Suprapubic skin (tissue), 4 donors: Measurements from ENCODE around the gene CHRNE. TPM values are rescaled to one million over a fixed set of nuclear protein-coding genes. Genes with fewer than 3 reads are reported as not detected.
A peak's percentile ranks its signal among the peaks of the same experiment; 100 is the strongest.

Experiments
- DNase-seq, 2 donors: peaks; one replicate each; pipeline ENCODE4 v3.0.0-alpha.2; 2019; ENCODE audit warnings: low spot score in 2 of 2
- H3K27ac ChIP-seq: fragments of 200-600 bp; sonication (generic); one replicate; pipeline ENCODE4 v1.5.1; 2019
- H3K27me3 ChIP-seq: fragments of 200-600 bp; sonication (generic); one replicate; pipeline ENCODE4 v1.5.1; 2019
- H3K36me3 ChIP-seq: fragments of 200-600 bp; sonication (generic); one replicate; pipeline ENCODE4 v1.5.1; 2019
- H3K4me1 ChIP-seq: fragments of 200-600 bp; sonication (generic); one replicate; pipeline ENCODE4 v1.5.1; 2019
- H3K4me3 ChIP-seq: fragments of 200-600 bp; sonication (generic); one replicate; pipeline ENCODE4 v1.5.1; 2019; ENCODE audit warnings: mild to moderate bottlenecking
- H3K9me3 ChIP-seq: fragments of 200-600 bp; sonication (generic); one replicate; pipeline ENCODE4 v1.5.1; 2019
- EP300 ChIP-seq: sonication (generic); formaldehyde crosslinking; IDR thresholded peaks from one replicate; pipeline ENCODE4 v1.6.1; 2017; ENCODE audit warnings: antibody characterized with exemption
- POLR2A ChIP-seq, 2 donors: fragments of 450-650 bp; IDR thresholded peaks; one replicate each; pipeline ENCODE4 v1.6.1; 2017; ENCODE audit warnings: antibody characterized with exemption in 2 of 2, mild to moderate bottlenecking in 2 of 2, moderate library complexity in 2 of 2
- POLR2AphosphoS5 ChIP-seq, 3 donors: sonication (generic); formaldehyde crosslinking; IDR thresholded peaks; one replicate each; pipeline ENCODE4 v1.6.1; 2017; ENCODE audit warnings: antibody characterized with exemption in 3 of 3
- WGBS: methylation state at CpG from one replicate; pipeline ENCODE4 v1.1.5; 2018; 5-methylcytosine and 5-hydroxymethylcytosine counted together
- total RNA-seq, 4 donors: library from RNA; depleted of rRNA; stranded (reverse); fragments of >200 nt; gene quantifications; one replicate each; pipeline ENCODE4 v1.1.0, GENCODE V29; 2016
- TF ChIP-seq, protein P1 (sequence below), 2 donors: fragments of 200-600 bp in 1 of 2; fragments of 450-650 bp in 1 of 2; sonication (generic) in 1 of 2; IDR thresholded peaks; one replicate each; pipeline ENCODE4 v1.5.1; 2016 to 2019; ENCODE audit warnings: antibody characterized with exemption in 2 of 2, mild to moderate bottlenecking in 1 of 2, moderate library complexity in 1 of 2

The CHRNE gene
- total RNA-seq, 4 donors from 2014 or later, result 1.7 to 6.0 (median 2.4) TPM

DNA sequence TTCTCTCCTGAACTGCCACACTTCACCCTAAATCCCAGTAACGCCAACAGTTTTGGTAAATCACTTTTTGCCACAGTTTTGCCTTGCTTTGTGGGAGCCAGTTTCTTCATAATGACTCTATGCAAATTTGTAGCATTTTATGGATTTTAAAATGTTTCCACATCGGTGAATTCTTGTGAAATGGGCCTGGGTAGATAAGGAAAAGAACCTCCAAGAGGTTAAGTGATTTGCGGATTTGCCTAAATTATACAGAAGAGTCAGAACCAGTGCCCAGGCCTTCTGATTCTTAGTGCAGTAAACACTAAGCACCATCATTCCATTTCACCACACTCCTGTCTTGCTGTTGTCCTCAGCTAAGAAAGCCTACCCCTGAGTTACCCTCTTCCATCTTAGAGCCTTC, 51.8 kb downstream of the CHRNE start:
- Histone ChIP-seq H3K9me3 (no peaks in the 10 kb centered on the region), H3K27ac (peak overlapping the region; percentile 81), H3K36me3 (no peaks in the 10 kb centered on the region), H3K4me1 (peaks cover 82% of the 10 kb centered on the region), H3K4me3 (no peak overlapping the region), H3K27me3 (no peaks in the 10 kb centered on the region)
- WGBS, result 70% methylated on average over 3 of the region's 3 CpGs
- TF ChIP-seq POLR2AphosphoS5 (IDR thresholded peaks at IDR 0.05) (no peak), EP300 (no peak), POLR2A (IDR thresholded peaks at IDR 0.05) (no peak)
- TF ChIP-seq, protein P1, sequence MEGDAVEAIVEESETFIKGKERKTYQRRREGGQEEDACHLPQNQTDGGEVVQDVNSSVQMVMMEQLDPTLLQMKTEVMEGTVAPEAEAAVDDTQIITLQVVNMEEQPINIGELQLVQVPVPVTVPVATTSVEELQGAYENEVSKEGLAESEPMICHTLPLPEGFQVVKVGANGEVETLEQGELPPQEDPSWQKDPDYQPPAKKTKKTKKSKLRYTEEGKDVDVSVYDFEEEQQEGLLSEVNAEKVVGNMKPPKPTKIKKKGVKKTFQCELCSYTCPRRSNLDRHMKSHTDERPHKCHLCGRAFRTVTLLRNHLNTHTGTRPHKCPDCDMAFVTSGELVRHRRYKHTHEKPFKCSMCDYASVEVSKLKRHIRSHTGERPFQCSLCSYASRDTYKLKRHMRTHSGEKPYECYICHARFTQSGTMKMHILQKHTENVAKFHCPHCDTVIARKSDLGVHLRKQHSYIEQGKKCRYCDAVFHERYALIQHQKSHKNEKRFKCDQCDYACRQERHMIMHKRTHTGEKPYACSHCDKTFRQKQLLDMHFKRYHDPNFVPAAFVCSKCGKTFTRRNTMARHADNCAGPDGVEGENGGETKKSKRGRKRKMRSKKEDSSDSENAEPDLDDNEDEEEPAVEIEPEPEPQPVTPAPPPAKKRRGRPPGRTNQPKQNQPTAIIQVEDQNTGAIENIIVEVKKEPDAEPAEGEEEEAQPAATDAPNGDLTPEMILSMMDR (IDR thresholded peaks at IDR 0.05), result no peak
- DNase-seq, result no peak

DNA sequence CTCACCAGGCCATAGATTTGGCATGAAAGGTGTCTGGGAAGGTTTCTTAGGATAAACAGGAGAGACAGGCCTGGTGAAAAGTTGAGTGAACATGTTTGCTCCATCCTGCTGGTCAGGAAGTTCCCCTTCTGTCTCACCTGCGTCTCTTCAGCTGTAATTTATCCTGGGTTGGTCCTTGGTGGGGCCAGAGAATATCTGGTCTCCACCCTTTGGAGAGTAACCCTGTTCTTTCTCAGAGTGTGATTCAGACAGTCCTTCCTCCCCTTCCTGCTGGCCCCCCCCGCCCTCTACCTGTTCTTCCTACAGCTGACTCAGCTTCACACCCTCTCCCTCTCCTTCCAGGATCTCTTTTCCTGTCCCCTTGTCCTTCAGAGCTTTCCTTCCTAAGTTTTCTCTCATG, 52.7 kb downstream of the CHRNE start:
- no peak overlapping the region for H3K4me3 ChIP-seq
- no peak for DNase-seq
- peaks cover 83% of the 10 kb centered on the region for H3K4me1 ChIP-seq
- TF ChIP-seq EP300, result no peak
- TF ChIP-seq, protein P1 (IDR thresholded peaks at IDR 0.05), result no peak
- no peak for TF ChIP-seq POLR2AphosphoS5 (IDR thresholded peaks at IDR 0.05)
- TF ChIP-seq POLR2A (IDR thresholded peaks at IDR 0.05), result no peak
- H3K27me3 ChIP-seq, result no peaks in the 10 kb centered on the region
- WGBS, result 41% methylated on average over 2 of the region's 2 CpGs
- no peaks in the 10 kb centered on the region for H3K9me3 ChIP-seq
- no peaks in the 10 kb centered on the region for H3K36me3 ChIP-seq
- H3K27ac ChIP-seq, result peak overlapping the region; percentile 81

DNA sequence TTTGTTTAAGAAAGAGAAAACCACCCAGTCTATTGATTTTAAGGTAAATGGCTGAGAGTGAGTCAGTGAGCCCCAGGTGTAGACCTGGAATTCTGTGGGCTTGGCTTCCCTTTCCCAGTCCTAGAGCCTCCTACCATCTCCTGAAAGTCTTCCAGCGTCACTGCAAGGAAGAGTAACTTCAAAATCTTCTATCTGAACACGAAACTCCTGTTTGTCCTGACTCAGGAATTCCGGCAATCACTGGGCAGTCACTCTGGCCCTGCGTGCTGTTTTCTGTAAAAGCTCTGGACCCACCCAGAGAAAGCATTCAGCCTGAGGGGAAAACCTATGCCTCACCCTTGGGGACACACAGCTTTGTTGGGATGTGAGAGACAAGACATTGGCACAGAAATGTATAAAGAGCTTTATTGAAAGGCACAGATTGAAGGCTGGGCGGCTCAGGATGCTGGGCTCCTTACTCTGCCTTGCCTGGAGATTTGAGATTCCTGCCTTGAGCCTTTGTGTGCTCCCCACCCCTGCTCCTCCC, 53.8 kb downstream of the CHRNE start:
- TF ChIP-seq EP300 (no peak), POLR2A (IDR thresholded peaks at IDR 0.05) (no peak), POLR2AphosphoS5 (IDR thresholded peaks at IDR 0.05) (no peak)
- Histone ChIP-seq H3K36me3 (no peaks in the 10 kb centered on the region), H3K4me3 (no peak overlapping the region), H3K27me3 (no peaks in the 10 kb centered on the region), H3K9me3 (no peaks in the 10 kb centered on the region), H3K4me1 (peaks cover 75% of the 10 kb centered on the region), H3K27ac (peak overlapping the region; percentile 70)
- 19% methylated on average over 5 of the region's 5 CpGs for WGBS
- no peak for DNase-seq

Other genes starting within 250 kb of the CHRNE start
- gene PELP1, start 199.0 kb downstream of the CHRNE start, total RNA-seq, result 10 to 100 TPM; 32.2 to 79.3 (median 60.9) TPM
- 10 to 100 TPM; 12.1 to 20.6 (median 16.0) TPM for gene ARRB2, start 192.5 kb downstream of the CHRNE start, total RNA-seq
- gene MED11, start 171.7 kb downstream of the CHRNE start, total RNA-seq, result 10 to 100 TPM; 15.0 to 38.0 (median 26.4) TPM
- gene ZMYND15, start 163.3 kb downstream of the CHRNE start, total RNA-seq, result 1 to 10 TPM in 2 of 4 donors, under 1 TPM in 2; 0.40 to 2.8 (median 1.3) TPM
- 10 to 100 TPM; 12.5 to 33.9 (median 18.8) TPM for gene CXCL16, start 163.2 kb downstream of the CHRNE start, total RNA-seq
- not detected for gene TM4SF5, start 131.2 kb downstream of the CHRNE start, total RNA-seq
- 1 to 10 TPM in 2 of 4 donors, not detected in 2; 1.4 to 1.5 TPM for gene VMO1, start 116.7 kb downstream of the CHRNE start, total RNA-seq
- gene GLTPD2, start 114.1 kb downstream of the CHRNE start, total RNA-seq, result under 1 TPM in 1 of 4 donors, not detected in 3; 0.80 TPM
- 100 to 1,000 TPM in 3 of 4 donors, 10 to 100 TPM in 1; 68.6 to 250 (median 189) TPM for gene PSMB6, start 106.9 kb downstream of the CHRNE start, total RNA-seq
- gene PLD2, start 95.9 kb downstream of the CHRNE start, total RNA-seq, result 100 to 1,000 TPM in 1 of 4 donors, 10 to 100 TPM in 3; 53.5 to 134 (median 57.6) TPM
- gene MINK1, start 69.8 kb downstream of the CHRNE start, total RNA-seq, result 100 to 1,000 TPM; 141 to 352 (median 169) TPM
- 1 to 10 TPM; 3.7 to 9.8 (median 7.5) TPM for gene C17orf107, start 3.6 kb downstream of the CHRNE start, total RNA-seq
- gene GP1BA, start 29.2 kb upstream of the CHRNE start, total RNA-seq, result not detected
- 10 to 100 TPM; 35.7 to 74.3 (median 41.6) TPM for gene SLC25A11, start 36.9 kb upstream of the CHRNE start, total RNA-seq
- gene RNF167, start 37.2 kb upstream of the CHRNE start, total RNA-seq, result 100 to 1,000 TPM in 2 of 4 donors, 10 to 100 TPM in 2; 74.1 to 118 (median 99.4) TPM
- gene PFN1, start 45.4 kb upstream of the CHRNE start, total RNA-seq, result 100 to 1,000 TPM; 392 to 756 (median 686) TPM
- gene ENO3, start 48.0 kb upstream of the CHRNE start, total RNA-seq, result 1 to 10 TPM; 2.0 to 4.2 (median 3.2) TPM
- gene SPAG7, start 64.7 kb upstream of the CHRNE start, total RNA-seq, result 10 to 100 TPM; 30.5 to 52.7 (median 47.1) TPM
- 10 to 100 TPM; 27.4 to 60.8 (median 34.6) TPM for gene CAMTA2, start 84.6 kb upstream of the CHRNE start, total RNA-seq
- 1 to 10 TPM in 2 of 4 donors, under 1 TPM in 2; 0.73 to 1.4 (median 1.2) TPM for gene INCA1, start 94.4 kb upstream of the CHRNE start, total RNA-seq
- gene KIF1C, start 94.9 kb upstream of the CHRNE start, total RNA-seq, result 100 to 1,000 TPM in 2 of 4 donors, 10 to 100 TPM in 2; 52.7 to 104 (median 97.8) TPM
- 10 to 100 TPM in 1 of 4 donors, 1 to 10 TPM in 3; 2.2 to 25.0 (median 5.9) TPM for gene SLC52A1, start 132.3 kb upstream of the CHRNE start, total RNA-seq
- 1 to 10 TPM; 2.7 to 6.2 (median 4.4) TPM for gene ZFP3, start 175.4 kb upstream of the CHRNE start, total RNA-seq
- gene ZNF232, start 208.8 kb upstream of the CHRNE start, total RNA-seq, result 1 to 10 TPM; 3.7 to 6.7 (median 5.0) TPM
- 1 to 10 TPM in 1 of 4 donors, under 1 TPM in 2, not detected in 1; 0.16 to 1.4 (median 0.89) TPM for gene USP6, start 212.9 kb upstream of the CHRNE start, total RNA-seq